Measurements from ENCODE around the gene RSF1.
"Not testable (repeated sequence)": the region's sequence is repeated elsewhere in the genome, so short reads cannot be mapped to it uniquely, and the experiment has no call there.

RSF1 gene

GRCh38 chr11:77820565-77821348 lies at the start of gene RSF1, which contains the start of gene AAMDC:
TSS of gene RSF1 (minus strand) at chr11:77820722. CDS start at chr11:77820714, 8 bp downstream.
TSS of gene AAMDC (plus strand) at chr11:77821144. CDS start at chr11:77842497, 21,353 bp downstream.
- peak; percentile 93 for DNase-seq (ENCODE audit: low read depth, low spot score)

DNA sequence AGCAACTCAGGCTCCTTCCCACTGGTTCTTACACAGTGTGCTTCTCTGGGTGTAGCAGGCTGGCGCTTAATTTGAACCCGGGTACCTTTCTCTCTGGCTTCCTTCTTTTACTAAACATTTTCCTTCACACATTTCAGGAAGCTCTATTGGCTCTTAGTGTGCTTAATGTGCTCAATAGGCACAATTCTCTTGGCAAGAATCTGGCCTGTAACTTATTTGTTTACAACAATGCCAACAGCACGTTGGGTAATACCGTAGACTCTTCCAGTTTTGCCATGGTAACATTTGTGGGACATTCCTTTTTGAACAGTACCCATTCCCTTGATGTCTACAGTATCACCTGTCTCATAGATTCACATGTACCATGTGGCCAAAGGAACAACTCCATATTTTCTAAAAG lies 48.2 kb upstream of the RSF1 start:
- DNase-seq (ENCODE audit: low read depth, low spot score), result no peak

DNA sequence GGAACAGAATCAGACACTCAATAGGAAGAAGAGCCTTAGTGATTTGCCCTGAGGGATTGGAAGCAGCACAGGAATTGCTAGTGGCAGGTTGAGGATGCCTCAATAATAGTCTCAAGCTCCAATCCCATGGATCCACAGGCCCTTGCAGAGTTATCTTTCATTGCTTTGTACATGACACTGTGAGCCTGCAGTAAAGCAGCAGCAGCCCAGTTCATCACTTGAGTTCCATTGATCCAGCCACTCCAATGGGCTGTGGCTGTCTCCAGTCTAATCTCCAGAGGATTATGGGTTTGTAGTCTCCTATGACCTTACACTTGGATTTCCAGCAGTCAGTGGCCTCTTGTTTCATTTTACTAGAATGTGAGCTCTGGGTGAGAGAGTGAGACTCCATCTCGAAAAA lies 45.8 kb upstream of the RSF1 start:
- no peak for DNase-seq (ENCODE audit: low read depth, low spot score)

- no peak for DNase-seq (ENCODE audit: low read depth, low spot score)
Measured at GRCh38 chr11:77865805-77866204, 45.3 kb upstream of the RSF1 start.

DNA sequence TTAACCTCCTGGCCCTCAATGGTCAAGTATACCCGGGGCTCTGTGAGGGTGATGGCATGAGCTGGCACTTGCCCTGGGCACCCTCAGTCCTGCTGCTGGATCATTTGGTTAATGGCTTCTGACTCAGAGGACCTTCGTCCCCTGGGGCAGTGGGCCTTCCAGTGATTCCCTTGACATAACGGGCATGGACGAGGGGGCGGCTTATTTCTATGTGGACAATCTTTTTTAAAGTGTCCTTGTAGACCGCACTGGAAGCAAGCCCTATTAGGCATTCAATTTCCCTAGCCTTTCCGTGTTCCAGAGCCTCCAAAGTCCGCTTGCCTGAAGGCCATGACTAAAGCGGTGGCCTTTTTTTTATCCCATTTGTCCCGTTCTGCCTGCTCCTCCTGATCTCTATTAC lies 40.9 kb upstream of the RSF1 start:
- not testable (repeated sequence) for DNase-seq (ENCODE audit: low read depth, low spot score)

DNA sequence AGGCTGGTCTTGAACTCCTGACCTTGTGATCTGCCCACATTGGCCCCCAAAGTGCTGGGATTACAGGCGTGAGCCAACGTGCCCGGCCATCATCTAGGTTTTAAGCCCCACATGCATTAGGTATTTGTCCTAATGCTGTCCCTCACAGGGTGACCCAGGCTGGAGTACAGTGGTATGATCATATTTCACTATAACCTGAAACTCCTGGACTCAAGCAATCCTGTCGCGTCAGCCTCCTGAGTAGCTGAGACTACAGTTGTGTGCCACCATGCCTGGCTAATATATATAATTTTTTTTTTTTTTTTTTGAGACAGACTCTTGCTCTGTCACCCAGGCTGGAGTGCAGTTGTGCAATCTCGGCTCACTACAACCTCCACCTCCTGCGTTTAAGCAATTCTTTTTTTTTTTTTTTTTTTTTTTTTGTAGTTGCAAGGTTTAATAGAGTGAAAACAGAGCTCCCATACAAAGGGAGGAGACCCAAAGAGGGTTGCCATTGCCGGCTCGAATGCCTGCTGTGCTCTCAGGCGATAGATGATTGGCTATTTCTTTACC lies 37.5 kb upstream of the RSF1 start:
- DNase-seq (ENCODE audit: low read depth, low spot score), result not testable (repeated sequence)

DNA sequence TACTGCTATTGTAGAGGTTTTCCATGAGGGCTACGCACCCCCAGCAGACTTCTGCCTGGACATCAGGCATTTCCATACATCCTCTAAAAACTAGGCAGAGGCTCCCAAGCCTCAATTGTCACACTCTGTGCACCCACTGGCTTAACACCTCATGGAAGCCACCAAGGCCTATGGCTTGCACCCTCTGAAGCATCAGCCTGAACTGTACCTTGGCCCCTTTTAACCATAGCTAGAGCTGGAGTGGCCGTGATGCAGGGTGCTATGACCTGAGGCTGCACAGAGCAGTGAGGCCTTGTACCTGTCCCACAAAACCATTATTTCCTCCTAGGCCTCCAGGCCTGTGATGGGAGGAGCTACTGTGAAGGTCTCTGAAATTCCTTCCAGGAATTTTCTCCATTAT lies 34.3 kb upstream of the RSF1 start:
- DNase-seq (ENCODE audit: low read depth, low spot score), result no peak

- no peak for DNase-seq (ENCODE audit: low read depth, low spot score)
Measured at GRCh38 chr11:77851503-77851902, 31.0 kb upstream of the RSF1 start.

DNA sequence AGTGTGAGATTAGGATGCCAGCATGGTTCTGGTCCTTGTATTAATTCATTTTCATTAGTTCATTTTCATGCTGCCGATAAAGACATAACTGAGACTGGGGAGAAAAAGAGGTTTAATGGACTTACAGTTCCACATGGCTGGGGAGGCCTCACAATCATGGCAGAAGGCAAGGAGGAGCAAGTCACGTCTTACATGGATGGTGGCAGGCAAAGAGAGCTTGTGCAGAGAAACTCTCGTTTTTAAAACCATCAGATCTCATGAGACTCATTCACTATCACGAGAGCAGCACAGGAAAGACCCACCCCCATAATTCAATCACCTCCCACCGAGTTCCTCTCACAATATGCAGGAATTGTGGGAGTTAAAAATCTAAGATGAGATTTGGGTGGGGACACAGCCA lies 23.2 kb upstream of the RSF1 start:
- not testable (repeated sequence) for DNase-seq (ENCODE audit: low read depth, low spot score)

GRCh38 chr11:77842441-77843121 lies 22.1 kb upstream of the RSF1 start:
- DNase-seq (ENCODE audit: low read depth, low spot score), result no peak

GRCh38 chr11:77833302-77833701 lies 12.8 kb upstream of the RSF1 start:
- no peak for DNase-seq (ENCODE audit: low read depth, low spot score)

GRCh38 chr11:77828926-77829325 lies 8.4 kb upstream of the RSF1 start:
- DNase-seq (ENCODE audit: low read depth, low spot score), result no peak

GRCh38 chr11:77823775-77824174 lies 3.3 kb upstream of the RSF1 start:
- no peak for DNase-seq (ENCODE audit: low read depth, low spot score)

GRCh38 chr11:77822126-77822525 lies 1.6 kb upstream of the RSF1 start:
- DNase-seq (ENCODE audit: low read depth, low spot score), result not testable (repeated sequence)

GRCh38 chr11:77821349-77821851 lies 878 bp upstream of the RSF1 start:
- no peak for DNase-seq (ENCODE audit: low read depth, low spot score)

DNA sequence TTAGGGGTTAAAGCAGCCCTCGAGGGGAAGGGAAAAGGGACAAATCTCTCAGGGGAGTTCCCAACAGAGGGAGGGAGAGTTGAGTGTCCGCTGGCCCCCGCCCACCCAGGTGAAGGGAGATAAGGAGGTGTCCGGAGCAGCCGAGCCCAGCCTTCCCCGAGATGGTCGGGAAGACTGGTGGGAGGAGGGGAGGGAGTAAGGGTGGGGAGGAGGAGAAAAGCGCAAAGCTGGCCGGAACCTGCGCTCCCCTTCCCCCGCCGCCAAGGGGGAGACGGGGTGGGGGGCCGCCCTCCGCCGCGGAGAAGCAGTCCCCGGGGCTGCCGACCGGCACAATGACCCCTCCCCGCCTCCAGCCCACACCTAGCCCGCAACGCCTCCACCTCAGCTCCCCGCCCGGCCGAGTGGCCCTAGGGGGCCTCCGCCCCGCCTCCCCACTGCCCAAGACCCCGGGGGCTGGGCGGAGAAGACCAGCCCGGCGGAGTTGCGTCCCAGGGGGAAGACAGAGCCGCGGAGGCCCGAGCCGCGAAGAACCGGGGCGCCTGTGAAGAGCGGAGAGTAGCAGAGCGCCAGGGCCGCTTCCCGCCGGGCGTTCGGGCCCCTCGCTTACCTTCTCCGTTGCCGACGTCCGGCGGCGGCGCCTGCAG lies 479 bp downstream of the RSF1 start:
- peak; percentile 3 for DNase-seq (ENCODE audit: low read depth, low spot score)

DNA sequence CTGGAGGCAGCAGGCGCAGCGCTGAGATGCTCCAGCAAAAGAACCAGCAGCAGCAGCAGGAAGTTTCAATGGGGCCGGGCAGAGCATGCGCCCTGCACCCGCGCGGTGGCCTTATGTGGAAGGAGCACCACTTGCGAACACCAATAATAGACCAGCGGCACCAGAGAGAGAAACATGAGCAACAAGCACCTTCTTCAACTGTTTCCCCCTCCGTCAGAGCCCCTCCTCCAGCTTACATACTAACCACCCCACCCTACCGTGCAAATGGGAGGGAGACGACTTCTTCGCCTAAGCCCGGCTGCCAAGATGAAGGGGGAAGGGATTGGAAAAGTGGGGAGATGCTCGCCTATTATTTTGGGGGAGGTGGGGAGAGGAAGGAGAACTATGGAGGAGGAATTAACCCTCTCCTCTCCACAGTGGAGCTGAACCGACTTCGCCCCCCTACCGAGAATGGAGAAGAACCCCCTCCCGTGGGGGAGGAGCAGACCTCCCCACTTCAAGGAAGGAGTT lies 1.1 kb downstream of the RSF1 start:
- peak; percentile 68 for DNase-seq (ENCODE audit: low read depth, low spot score)

DNA sequence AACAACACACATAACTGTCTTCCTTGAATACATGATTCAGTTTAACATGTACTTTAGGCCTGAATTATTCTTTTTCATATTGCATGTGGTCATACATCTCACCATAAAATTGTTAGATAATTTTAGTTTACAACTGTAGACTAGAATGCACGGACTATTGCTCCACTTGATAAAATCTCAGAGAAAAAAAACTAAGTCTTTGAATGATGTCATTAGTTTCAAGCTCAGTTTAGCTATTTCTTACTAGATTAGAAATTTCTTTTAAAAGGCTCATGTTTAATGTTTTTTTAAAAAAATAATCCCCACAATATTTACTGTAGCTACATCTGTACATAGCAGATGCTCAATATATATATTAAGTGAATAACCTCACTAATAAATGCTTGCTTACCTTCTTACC lies 5.1 kb downstream of the RSF1 start:
- no peak for DNase-seq (ENCODE audit: low read depth, low spot score)

- no peak for DNase-seq (ENCODE audit: low read depth, low spot score)
Measured at GRCh38 chr11:77814848-77815247, 5.7 kb downstream of the RSF1 start.

- no peak for DNase-seq (ENCODE audit: low read depth, low spot score)
Measured at GRCh38 chr11:77813256-77813655, 7.3 kb downstream of the RSF1 start.

DNA sequence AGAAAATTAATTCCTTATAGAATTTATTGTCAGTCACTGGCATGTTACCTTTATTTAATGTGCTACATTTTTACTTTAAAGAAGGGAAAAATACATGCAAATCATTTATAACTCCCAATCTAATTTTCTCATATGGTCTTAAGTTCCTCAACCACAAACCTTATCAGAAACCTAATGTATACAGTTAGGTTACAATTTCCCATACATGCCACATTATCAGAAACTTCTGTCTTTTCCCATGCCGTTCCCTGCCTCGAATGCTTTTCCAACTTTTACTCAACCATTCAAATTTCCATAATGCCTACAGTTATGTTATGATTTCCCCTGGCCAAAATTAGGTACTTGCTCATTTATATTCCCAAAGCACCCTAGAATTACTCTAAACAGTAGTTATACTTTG lies 13.5 kb downstream of the RSF1 start:
- DNase-seq (ENCODE audit: low read depth, low spot score), result no peak

GRCh38 chr11:77806415-77806814 lies 14.1 kb downstream of the RSF1 start:
- no peak for DNase-seq (ENCODE audit: low read depth, low spot score)
